HG02943 (cell line): ENCODE measurements around the gene KLK10.
"Not testable (repeated sequence)": the region's sequence is repeated elsewhere in the genome, so short reads cannot be mapped to it uniquely, and the experiment has no call there.

Experiments used
- ATAC-seq: cut with Tn5 transposase; IDR thresholded peaks from one replicate; pipeline ENCODE4 v1.9.1; 2021; ENCODE audit warnings: mild to moderate bottlenecking, low read depth, moderate library complexity; ENCODE audit not compliant: unreplicated experiment

Gene KLK10

DNA sequence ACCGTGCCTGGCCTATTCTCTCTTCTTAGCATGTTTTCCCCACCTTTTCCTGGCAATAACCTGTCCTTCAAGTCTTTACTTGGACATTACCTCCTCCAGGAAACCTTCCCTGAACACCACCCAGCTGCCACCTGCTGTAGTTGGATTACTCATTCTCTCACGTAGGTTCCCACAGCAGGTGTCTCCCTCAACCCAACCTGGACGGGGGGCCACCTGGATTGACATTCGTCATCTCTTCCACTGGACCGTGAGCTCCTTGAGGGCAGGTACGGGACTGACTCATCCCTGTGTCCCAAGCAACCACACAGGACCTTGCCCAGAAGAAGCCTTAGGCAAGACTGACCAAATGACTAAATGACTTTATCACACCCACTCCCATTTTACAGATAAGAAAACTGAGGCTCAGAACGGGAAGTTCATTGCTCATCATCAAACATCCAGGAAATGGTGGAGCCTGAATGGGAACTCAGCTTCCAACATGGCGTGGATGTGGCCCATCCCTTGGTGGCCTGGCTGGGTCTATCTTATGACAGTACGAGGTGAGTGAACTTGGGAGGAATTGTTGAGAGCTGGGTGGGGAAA lies 46.6 kb downstream of the KLK10 start:
- ATAC-seq = no peak

- not testable (repeated sequence) for ATAC-seq
Observed at GRCh38 chr19:50969810-50970209, 49.7 kb downstream of the KLK10 start.

DNA sequence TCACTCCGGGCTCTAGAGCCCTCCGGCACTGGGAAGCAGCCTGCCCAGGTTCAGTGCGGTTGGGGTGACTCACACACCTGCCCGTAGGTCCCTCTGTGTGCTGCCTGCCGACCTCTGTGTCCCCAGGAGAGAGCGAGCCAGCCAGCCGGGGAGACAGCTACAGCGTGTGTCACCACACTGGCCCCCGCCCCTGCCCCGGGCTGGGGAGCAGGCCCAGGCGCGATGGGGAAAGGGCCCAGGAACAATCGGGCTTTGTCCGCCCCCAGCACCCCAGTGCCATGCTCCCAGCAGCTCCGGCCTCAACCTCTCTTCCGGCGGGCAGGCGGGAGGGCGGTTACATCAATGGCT lies 50.1 kb downstream of the KLK10 start, which contains the start of gene KLK6:
TSS of gene KLK6 (minus strand) at position 179 of the 348 bp plus-strand sequence. CDS start 1,487 bp downstream, outside the sequence.
- ATAC-seq = no peak

DNA sequence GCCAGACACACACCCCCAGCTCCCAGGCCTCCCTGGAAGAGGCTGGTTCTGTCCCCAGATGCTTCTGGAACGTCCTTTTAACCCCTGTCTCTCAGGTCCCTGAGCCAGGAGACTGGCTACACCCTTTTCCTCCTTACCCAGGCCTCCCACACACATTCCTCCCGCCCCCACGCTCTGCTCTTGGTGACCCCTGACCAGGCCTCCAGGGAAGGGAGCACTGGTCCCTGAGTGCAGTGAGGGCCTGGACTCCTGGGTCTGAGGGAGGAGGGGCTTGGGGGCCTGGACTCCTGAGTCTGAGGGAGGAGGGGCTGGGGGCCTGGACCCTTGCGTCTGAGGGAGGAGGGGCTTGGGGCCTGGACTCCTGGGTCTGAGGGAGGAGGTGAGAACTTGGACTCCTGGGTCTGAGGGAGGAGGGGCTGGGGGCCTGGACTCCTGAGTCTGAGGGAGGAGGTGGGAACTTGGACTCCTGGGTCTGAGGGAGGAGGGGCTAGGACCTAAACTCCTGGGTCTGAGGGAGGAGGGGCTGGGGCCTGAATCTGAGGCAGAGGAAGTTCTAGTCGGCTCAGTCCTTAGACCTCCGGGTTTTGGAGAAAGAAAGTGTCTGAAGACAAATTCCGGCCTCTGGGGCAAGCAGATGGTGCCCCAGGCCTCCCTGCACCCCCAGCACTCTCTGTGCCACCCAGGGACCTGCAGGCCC lies 50.6 kb downstream of the KLK10 start:
- no peak for ATAC-seq

GRCh38 chr19:50967929-50968715 lies 51.4 kb downstream of the KLK10 start:
- ATAC-seq = no peak

DNA sequence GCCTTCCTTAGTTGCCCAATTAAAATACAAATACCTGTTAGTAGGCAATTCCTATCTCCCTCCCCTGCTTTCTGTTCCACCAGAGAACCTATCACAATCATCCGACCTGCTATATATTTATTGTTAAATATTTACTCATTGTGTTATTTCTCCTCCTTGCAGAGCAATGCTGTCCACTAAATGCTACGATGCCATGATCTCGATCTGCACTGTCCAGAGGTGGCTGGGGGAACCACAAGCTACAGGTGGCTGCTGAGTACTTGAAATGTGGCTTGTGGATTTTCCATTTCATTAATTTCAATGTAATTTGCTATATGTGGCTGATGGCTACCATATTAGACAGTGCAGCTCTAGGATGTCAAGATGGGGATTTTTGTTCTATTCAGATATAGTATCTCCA lies 55.2 kb downstream of the KLK10 start:
- ATAC-seq = no peak

GRCh38 chr19:50963381-50963780 lies 56.1 kb downstream of the KLK10 start:
- no peak for ATAC-seq
